GM12801 (cell line): ENCODE measurements around the gene COA1.

Experiments
- CTCF ChIP-seq: IDR thresholded peaks from one replicate; pipeline ENCODE4 v1.5.1; 2011; ENCODE audit warnings: control low read depth; ENCODE audit not compliant: insufficient read length; ENCODE audit errors: extremely low read depth

The COA1 gene

GRCh38 chr7:43760861-43761260 is 31.5 kb upstream of the COA1 start:
- no peak for TF ChIP-seq CTCF

- no peak for TF ChIP-seq CTCF
Measured at GRCh38 chr7:43758822-43759683, 29.7 kb upstream of the COA1 start.

DNA sequence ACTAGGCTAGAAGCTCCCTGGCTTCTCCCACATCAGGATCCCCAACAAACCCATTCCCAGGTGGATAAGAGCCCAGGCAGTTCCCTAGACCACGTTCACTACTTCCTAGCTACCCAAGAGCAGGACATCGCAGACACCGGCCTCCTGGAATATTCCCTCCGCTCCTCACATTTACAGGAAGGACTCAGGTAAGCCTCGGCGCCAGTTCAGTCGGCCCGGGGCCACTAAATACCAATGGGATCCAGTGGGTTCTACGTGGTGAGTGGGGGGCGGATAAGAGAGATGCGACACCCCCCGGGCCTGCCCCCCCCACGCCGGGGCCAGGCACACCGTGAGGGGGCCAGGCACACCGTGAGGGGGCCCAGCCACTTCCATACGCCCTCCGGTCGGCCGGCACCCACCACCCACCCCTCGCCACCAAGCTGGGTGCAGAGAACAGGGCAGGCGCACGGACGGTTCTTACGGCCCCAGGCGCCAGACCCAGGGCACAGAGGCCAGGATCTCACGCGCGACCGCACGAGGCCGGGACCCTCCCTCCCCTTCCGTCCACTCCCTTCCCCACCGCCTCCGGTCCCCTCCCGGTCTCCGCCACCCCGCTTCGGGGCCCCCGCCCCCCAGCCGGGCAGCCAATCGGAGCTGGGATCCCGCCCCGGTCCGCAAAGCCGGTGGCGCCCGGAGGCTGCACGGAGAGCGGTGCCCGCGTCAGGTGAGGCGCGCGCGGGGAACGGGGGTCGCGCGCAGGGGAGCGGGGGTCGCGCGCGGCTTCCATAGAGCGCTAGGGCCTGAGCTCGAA is 28.9 kb upstream of the COA1 start, which contains the start of gene BLVRA:
TSS of gene BLVRA (plus strand) at position 652 of the 793 bp plus-strand sequence. CDS start 12,479 bp downstream, outside the sequence.
- TF ChIP-seq CTCF: no peak

DNA sequence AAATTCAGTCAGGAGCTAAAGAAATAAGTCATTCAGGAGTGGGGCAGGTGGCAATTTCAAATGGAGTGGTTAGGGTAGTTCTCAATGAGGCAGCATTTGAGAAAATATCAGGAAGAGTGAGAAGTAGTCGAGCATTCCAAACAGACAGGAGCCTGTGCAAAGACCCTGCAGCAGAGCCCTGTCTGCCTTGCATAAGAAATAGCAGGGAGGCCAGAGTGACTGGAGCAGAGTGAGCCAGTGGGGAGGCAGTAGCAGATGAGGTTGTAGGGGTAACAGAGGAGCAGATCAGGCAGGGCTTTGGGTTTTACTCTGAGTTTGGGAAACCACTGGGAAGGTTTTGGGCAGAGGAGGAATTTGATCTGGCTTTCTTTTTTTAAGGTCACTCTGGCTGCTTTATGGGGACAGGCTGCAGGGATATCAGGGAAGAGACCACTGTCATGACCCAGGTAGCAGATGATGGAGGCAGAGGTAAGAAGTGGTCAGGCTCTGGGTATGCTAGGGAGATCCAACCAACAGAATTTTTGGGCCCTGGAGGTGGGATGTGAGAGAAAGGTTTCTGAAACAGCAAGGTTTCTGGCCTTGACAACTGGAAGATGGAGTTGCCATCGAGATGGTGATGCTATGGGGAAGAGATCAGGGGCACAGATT is 27.9 kb upstream of the COA1 start:
- TF ChIP-seq CTCF: no peak

DNA sequence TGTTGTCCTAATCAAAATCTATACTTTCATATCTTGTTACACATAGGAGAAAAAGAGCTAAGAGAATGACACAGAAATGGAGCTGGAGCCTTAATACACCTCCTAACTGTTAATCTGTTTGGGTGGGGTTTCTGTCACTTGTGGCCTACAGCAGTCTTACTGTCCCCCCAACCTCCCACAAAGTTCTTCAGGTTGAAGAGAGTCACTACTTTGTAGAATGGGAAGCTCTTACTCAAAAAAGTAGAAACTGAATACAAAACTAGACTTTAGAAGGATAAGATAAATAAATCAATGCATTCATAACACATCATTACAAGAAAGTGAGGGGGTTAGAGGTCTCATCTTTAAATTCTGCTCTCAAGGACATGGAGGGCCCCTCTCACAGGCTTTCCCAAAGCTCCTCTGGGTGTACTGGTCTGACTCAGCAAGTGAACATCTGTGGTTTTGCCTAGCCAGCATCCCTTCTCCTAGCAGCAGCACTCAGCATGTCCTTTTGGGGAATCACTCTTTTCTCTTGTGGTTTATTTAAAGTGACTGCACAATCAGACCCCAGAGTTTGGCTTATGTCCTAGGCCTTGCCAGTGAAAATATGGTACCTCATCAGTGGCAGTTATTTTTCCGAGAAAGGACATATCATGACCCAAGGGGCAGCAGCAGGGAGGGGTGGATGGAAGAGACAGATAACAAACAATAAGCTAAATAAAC is 27.2 kb upstream of the COA1 start:
- no peak for TF ChIP-seq CTCF

- TF ChIP-seq CTCF: no peak
Measured at GRCh38 chr7:43754596-43754995, 25.3 kb upstream of the COA1 start.
